ENCODE results near the gene CA10. TPM values are rescaled to one million over a fixed set of nuclear protein-coding genes. Genes with fewer than 3 reads are reported as not detected.

CA10 gene
- total RNA-seq, 2 donors from 2014 or later: 0.22 to 0.37 TPM

- peaks cover 5% of the 10 kb centered on the region for H3K9me3 ChIP-seq (ENCODE audit: control insufficient read depth, low read length)
- no peak for DNase-seq
- Mint-ChIP-seq H3K4me1 (peaks cover 20% of the 10 kb centered on the region), H3K27me3 (ENCODE audit: insufficient read depth) (peaks cover 2% of the 10 kb centered on the region), H3K36me3 (ENCODE audit: low read depth) (no peaks in the 10 kb centered on the region), H3K9me3 (no peaks in the 10 kb centered on the region), H3K4me3 (no peak overlapping the region), H3K27ac (no peak overlapping the region)
- TF ChIP-seq, protein P1, sequence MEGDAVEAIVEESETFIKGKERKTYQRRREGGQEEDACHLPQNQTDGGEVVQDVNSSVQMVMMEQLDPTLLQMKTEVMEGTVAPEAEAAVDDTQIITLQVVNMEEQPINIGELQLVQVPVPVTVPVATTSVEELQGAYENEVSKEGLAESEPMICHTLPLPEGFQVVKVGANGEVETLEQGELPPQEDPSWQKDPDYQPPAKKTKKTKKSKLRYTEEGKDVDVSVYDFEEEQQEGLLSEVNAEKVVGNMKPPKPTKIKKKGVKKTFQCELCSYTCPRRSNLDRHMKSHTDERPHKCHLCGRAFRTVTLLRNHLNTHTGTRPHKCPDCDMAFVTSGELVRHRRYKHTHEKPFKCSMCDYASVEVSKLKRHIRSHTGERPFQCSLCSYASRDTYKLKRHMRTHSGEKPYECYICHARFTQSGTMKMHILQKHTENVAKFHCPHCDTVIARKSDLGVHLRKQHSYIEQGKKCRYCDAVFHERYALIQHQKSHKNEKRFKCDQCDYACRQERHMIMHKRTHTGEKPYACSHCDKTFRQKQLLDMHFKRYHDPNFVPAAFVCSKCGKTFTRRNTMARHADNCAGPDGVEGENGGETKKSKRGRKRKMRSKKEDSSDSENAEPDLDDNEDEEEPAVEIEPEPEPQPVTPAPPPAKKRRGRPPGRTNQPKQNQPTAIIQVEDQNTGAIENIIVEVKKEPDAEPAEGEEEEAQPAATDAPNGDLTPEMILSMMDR (conservative IDR thresholded peaks at IDR 0.05): no peak
- peaks cover 2% of the 10 kb centered on the region for H3K4me1 ChIP-seq (ENCODE audit: control insufficient read depth, insufficient read depth, low read length)
- WGBS, 2 experiments (ENCODE audit: insufficient coverage in 1 of 2, insufficient read length in 1 of 2): 70 to 94% methylated on average over 2 to 3 of the region's 3 CpGs
- no peaks in the 10 kb centered on the region for H3K36me3 ChIP-seq (ENCODE audit: control insufficient read depth, insufficient read depth, low read length)
- H3K9ac ChIP-seq (ENCODE audit: extremely low read depth, low read length, poor library complexity, severe bottlenecking): no peak overlapping the region
- no peak overlapping the region for H3K27ac ChIP-seq (ENCODE audit: low read depth, low read length)
- H3K4me3 ChIP-seq (ENCODE audit: low read length): no peak overlapping the region
- H3K27me3 ChIP-seq (ENCODE audit: control insufficient read depth, insufficient read depth, low read length, poor library complexity, severe bottlenecking): no peaks in the 10 kb centered on the region
These were observed 217.2 kb downstream of the CA10 start for GRCh38 chr17:51941272-51941671.

- Histone ChIP-seq H3K36me3 (ENCODE audit: control insufficient read depth, insufficient read depth, low read length) (no peaks in the 10 kb centered on the region), H3K27ac (ENCODE audit: low read depth, low read length) (no peak overlapping the region), H3K9ac (ENCODE audit: extremely low read depth, low read length, poor library complexity, severe bottlenecking) (no peak overlapping the region), H3K4me3 (ENCODE audit: low read length) (no peak overlapping the region), H3K9me3 (ENCODE audit: control insufficient read depth, low read length) (peaks cover 19% of the 10 kb centered on the region), H3K4me1 (ENCODE audit: control insufficient read depth, insufficient read depth, low read length) (no peaks in the 10 kb centered on the region), H3K27me3 (ENCODE audit: control insufficient read depth, insufficient read depth, low read length, poor library complexity, severe bottlenecking) (no peaks in the 10 kb centered on the region)
- H3K27ac Mint-ChIP-seq: no peak overlapping the region
- DNase-seq: no peak
- H3K36me3 Mint-ChIP-seq (ENCODE audit: low read depth): no peaks in the 10 kb centered on the region
- peaks cover 3% of the 10 kb centered on the region for H3K4me1 Mint-ChIP-seq
- H3K27me3 Mint-ChIP-seq (ENCODE audit: insufficient read depth): peaks cover 2% of the 10 kb centered on the region
- H3K9me3 Mint-ChIP-seq: no peaks in the 10 kb centered on the region
- H3K4me3 Mint-ChIP-seq: no peak overlapping the region
- TF ChIP-seq, protein P1 (conservative IDR thresholded peaks at IDR 0.05): no peak
These were observed 221.2 kb downstream of the CA10 start for GRCh38 chr17:51937264-51937663.

DNA sequence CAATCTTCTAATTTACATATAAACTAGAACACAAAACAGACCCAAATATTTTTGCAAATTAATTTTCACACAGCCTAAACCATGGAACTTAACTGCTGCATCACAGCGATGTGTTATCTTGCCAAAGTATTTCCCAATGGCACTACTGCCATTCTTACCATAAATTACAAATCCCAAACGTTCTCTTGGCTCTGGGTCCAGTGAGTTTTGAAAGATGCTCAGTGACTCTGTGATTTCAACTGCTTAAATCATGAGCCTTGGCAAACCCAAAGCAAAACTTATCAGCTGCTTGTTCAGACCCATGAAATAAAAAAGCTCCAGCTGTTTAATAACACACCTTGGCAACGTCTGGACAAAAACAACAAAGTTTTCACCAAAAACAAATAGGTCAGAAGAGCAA is 223.0 kb downstream of the CA10 start:
- Histone ChIP-seq H3K9ac (ENCODE audit: extremely low read depth, low read length, poor library complexity, severe bottlenecking) (no peak overlapping the region), H3K4me1 (ENCODE audit: control insufficient read depth, insufficient read depth, low read length) (no peaks in the 10 kb centered on the region), H3K27ac (ENCODE audit: low read depth, low read length) (no peak overlapping the region), H3K27me3 (ENCODE audit: control insufficient read depth, insufficient read depth, low read length, poor library complexity, severe bottlenecking) (no peaks in the 10 kb centered on the region), H3K9me3 (ENCODE audit: control insufficient read depth, low read length) (peaks cover 21% of the 10 kb centered on the region), H3K4me3 (ENCODE audit: low read length) (no peak overlapping the region), H3K36me3 (ENCODE audit: control insufficient read depth, insufficient read depth, low read length) (no peaks in the 10 kb centered on the region)
- Mint-ChIP-seq H3K27me3 (ENCODE audit: insufficient read depth) (peaks cover 2% of the 10 kb centered on the region), H3K36me3 (ENCODE audit: low read depth) (no peaks in the 10 kb centered on the region), H3K4me1 (no peaks in the 10 kb centered on the region), H3K9me3 (no peaks in the 10 kb centered on the region), H3K27ac (no peak overlapping the region), H3K4me3 (no peak overlapping the region)
- 37 to 67% methylated on average over 2 to 3 of the region's 3 CpGs for WGBS, 2 experiments (ENCODE audit: insufficient coverage in 1 of 2, insufficient read length in 1 of 2)
- DNase-seq: no peak
- TF ChIP-seq, protein P1 (conservative IDR thresholded peaks at IDR 0.05): no peak
